HepG2 (cell line): Measurements from ENCODE around the gene BHLHE23. TPM values are rescaled to one million over a fixed set of nuclear protein-coding genes. Genes with fewer than 3 reads are reported as not detected.

Experiments
- ATF7-NPFF ChIP-seq: sonication (generic); formaldehyde crosslinking; IDR thresholded peaks from 2 replicates; pipeline ENCODE4 v1.8.1; 2023; ENCODE audit warnings: mild to moderate bottlenecking, low read depth, missing genetic modification reagents, moderate library complexity
- MTF1 ChIP-seq: sonication (generic); formaldehyde crosslinking; IDR thresholded peaks from 2 replicates; pipeline ENCODE4 v1.5.0; 2020; ENCODE audit warnings: missing genetic modification reagents
- SNRNP70 ChIP-seq: fragments of 200-400 bp; formaldehyde crosslinking; IDR thresholded peaks from 2 replicates; pipeline ENCODE4 v1.6.1; 2017; ENCODE audit warnings: mild to moderate bottlenecking, low read depth, low read length, moderate library complexity
- SPEN ChIP-seq: sonication (generic); formaldehyde crosslinking; IDR thresholded peaks from 2 replicates; pipeline ENCODE4 v1.5.1; 2020; ENCODE audit warnings: low read depth, mild to moderate bottlenecking, missing genetic modification reagents
- SRY ChIP-seq: sonication (generic); formaldehyde crosslinking; IDR thresholded peaks from 2 replicates; pipeline ENCODE4 v1.8.0; 2022; ENCODE audit warnings: mild to moderate bottlenecking, missing genetic modification reagents
- TFE3 ChIP-seq: IDR thresholded peaks from 2 replicates; pipeline ENCODE4 v1.6.1; 2016
- ZFP91 ChIP-seq: sonication (generic); formaldehyde crosslinking; IDR thresholded peaks from 2 replicates; pipeline ENCODE4 v1.9.0; 2022; ENCODE audit warnings: missing genetic modification reagents, mild to moderate bottlenecking, borderline replicate concordance
- ZNF292 ChIP-seq: sonication (generic); formaldehyde crosslinking; IDR thresholded peaks from 2 replicates; pipeline ENCODE4 v1.8.1; 2022; ENCODE audit warnings: mild to moderate bottlenecking, low read depth, missing genetic modification reagents, borderline replicate concordance
- ZNF557 ChIP-seq: sonication (generic); formaldehyde crosslinking; IDR thresholded peaks from 2 replicates; pipeline ENCODE4 v1.4.0; 2020; ENCODE audit warnings: missing genetic modification reagents
- ZNF574 ChIP-seq: sonication (generic); formaldehyde crosslinking; IDR thresholded peaks from 2 replicates; pipeline ENCODE4 v1.4.0; 2020; ENCODE audit warnings: missing genetic modification reagents
- ZNF761 ChIP-seq: sonication (generic); formaldehyde crosslinking; conservative IDR thresholded peaks from 2 replicates; pipeline ENCODE4 v1.4.0; 2020; ENCODE audit warnings: mild to moderate bottlenecking, missing genetic modification reagents
- ZNF776 ChIP-seq: sonication (generic); formaldehyde crosslinking; IDR thresholded peaks from 2 replicates; pipeline ENCODE4 v1.4.0; 2020; ENCODE audit warnings: mild to moderate bottlenecking, missing genetic modification reagents
- ZZZ3 ChIP-seq: sonication (generic); formaldehyde crosslinking; IDR thresholded peaks from 2 replicates; pipeline ENCODE4 v1.4.0; 2020; ENCODE audit warnings: missing genetic modification reagents, mild to moderate bottlenecking, borderline replicate concordance
- polyA plus RNA-seq, 8 experiments: library from polyadenylated mRNA; depleted of rRNA in 3 of 8; stranded (reverse) in 7 of 8; unstranded in 1 of 8; fragments of >200 nt; fragmentation: Illumina TruSeq in 4 of 8; extraction: Trizol in 4 of 8; gene quantifications; 2 replicates each; pipeline versions ENCODE4 v1.2.1 to v1.2.3, GENCODE V29; 2011 to 2016; ENCODE audit warnings: low read depth in 4 of 8, missing spikeins in 1 of 8, mixed read lengths in 1 of 8; ENCODE audit not compliant: insufficient read depth in 1 of 8
- total RNA-seq, 5 experiments: library from RNA; depleted of rRNA; stranded (reverse); fragments of >200 nt; fragmentation: Illumina TruSeq; extraction: Trizol; gene quantifications; 2 replicates each; pipeline ENCODE4 v1.2.3, GENCODE V29; 2016; ENCODE audit warnings: low read depth in 1 of 5
- TF ChIP-seq, protein P1 (sequence below): sonication (generic); formaldehyde crosslinking; IDR thresholded peaks from 2 replicates; pipeline ENCODE4 v1.4.0; 2020; ENCODE audit warnings: missing genetic modification reagents
- TF ChIP-seq, protein P2 (sequence below), 2 experiments: sonication (generic) in 1 of 2; formaldehyde crosslinking in 1 of 2; IDR thresholded peaks; 2 replicates each; pipeline versions ENCODE4 v1.4.0 to v1.6.1; 2018 to 2020; ENCODE audit warnings: missing genetic modification reagents in 2 of 2, borderline replicate concordance in 1 of 2, low read depth in 1 of 2, mild to moderate bottlenecking in 1 of 2, missing biosample characterization in 1 of 2

Gene BHLHE23
- total and polyA plus RNA-seq, 2 of the 13 experiments (the other 11 are each of a cell fraction or from before 2014, with no cell fraction given): not detected

DNA sequence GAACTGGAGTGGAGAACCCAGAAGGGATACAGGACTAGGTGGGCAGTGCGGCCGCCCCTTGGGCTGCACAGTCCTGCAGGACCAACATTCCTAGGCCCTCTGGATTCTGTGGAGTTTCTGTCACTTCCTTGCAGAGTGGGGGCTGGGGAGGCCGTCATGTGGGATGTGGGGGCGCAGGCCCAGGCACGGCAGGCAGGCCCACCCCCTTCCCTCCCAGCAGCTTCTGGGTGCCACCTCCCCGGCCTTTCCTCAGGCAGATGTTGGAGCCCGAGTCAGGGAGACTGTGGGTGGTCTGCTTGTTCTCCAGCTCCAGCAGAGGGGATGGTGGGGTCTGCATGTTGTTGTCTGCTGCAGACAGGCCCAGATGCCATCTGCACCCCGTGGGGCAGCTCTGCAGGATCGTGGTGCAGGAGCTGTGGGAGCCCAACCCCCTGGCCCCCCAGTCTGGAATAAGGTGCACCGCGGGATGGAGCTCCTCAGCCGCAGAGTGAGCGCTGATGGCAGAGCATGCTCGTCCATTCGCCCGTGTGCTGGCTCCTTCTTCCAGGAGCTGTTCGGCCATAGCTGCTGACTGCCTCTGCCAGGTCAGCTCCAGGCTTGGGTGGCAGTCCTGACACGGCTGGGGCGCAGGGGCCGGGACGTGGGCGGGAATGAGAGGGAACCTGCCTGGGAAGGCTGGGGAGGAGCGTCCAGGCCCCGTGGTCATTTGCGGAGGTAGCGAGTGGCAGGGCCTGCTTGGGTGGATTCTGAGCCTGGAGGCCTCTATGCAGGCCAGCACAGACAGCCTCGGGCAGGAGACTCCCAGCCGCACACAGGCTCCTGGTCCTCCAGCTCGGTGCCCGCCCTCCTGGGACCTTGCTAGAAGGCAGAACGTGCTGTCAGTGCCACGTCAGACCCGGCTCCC, 36.2 kb downstream of the BHLHE23 start (continued):
- TF ChIP-seq ZNF574 (CRISPR knock-in tag) (peak; percentile 66), SPEN (peak; percentile 67), MTF1 (no peak), ZFP91 (peak; percentile 77), TFE3 (CRISPR knock-in tag) (peak; percentile 12; the same call in 1 of the 2 replicates), SNRNP70 (no peak), ZNF761 (CRISPR knock-in tag) (0 out of 2 replicates have a peak, but pooled peaks have one; percentile 76), ZNF776 (CRISPR knock-in tag) (peak; percentile 59), ATF7-NPFF (CRISPR knock-in tag) (peak; percentile 76), ZNF557 (CRISPR knock-in tag) (no peak), ZNF292 (CRISPR knock-in tag) (peak; percentile 65; the same call in 1 of the 2 replicates), ZZZ3 (CRISPR knock-in tag) (0 out of 2 replicates have a peak, but pooled peaks have one; percentile 61), SRY (CRISPR knock-in tag) (peak; percentile 72; the same call in 1 of the 2 replicates)
- TF ChIP-seq, protein P1, sequence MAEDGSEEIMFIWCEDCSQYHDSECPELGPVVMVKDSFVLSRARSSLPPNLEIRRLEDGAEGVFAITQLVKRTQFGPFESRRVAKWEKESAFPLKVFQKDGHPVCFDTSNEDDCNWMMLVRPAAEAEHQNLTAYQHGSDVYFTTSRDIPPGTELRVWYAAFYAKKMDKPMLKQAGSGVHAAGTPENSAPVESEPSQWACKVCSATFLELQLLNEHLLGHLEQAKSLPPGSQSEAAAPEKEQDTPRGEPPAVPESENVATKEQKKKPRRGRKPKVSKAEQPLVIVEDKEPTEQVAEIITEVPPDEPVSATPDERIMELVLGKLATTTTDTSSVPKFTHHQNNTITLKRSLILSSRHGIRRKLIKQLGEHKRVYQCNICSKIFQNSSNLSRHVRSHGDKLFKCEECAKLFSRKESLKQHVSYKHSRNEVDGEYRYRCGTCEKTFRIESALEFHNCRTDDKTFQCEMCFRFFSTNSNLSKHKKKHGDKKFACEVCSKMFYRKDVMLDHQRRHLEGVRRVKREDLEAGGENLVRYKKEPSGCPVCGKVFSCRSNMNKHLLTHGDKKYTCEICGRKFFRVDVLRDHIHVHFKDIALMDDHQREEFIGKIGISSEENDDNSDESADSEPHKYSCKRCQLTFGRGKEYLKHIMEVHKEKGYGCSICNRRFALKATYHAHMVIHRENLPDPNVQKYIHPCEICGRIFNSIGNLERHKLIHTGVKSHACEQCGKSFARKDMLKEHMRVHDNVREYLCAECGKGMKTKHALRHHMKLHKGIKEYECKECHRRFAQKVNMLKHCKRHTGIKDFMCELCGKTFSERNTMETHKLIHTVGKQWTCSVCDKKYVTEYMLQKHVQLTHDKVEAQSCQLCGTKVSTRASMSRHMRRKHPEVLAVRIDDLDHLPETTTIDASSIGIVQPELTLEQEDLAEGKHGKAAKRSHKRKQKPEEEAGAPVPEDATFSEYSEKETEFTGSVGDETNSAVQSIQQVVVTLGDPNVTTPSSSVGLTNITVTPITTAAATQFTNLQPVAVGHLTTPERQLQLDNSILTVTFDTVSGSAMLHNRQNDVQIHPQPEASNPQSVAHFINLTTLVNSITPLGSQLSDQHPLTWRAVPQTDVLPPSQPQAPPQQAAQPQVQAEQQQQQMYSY (CRISPR knock-in tag): no peak
- TF ChIP-seq, protein P2, sequence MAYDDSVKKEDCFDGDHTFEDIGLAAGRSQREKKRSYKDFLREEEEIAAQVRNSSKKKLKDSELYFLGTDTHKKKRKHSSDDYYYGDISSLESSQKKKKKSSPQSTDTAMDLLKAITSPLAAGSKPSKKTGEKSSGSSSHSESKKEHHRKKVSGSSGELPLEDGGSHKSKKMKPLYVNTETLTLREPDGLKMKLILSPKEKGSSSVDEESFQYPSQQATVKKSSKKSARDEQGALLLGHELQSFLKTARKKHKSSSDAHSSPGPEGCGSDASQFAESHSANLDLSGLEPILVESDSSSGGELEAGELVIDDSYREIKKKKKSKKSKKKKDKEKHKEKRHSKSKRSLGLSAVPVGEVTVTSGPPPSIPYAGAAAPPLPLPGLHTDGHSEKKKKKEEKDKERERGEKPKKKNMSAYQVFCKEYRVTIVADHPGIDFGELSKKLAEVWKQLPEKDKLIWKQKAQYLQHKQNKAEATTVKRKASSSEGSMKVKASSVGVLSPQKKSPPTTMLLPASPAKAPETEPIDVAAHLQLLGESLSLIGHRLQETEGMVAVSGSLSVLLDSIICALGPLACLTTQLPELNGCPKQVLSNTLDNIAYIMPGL (CRISPR knock-in tag; IDR thresholded peaks at IDR 0.05; ENCODE audit: borderline replicate concordance in 1 of 2, low read depth in 1 of 2): peak in 1 of 2 experiments; percentile 67; a peak in 1 of 4 replicates
